GM10847 (cell line): ENCODE results near the gene QRFP.

Experiments
- POLR2A ChIP-seq: IDR thresholded peaks from 2 replicates; pipeline ENCODE4 v1.6.1; 2011; ENCODE audit not compliant: insufficient read length; ENCODE audit errors: extremely low read depth

Gene QRFP

GRCh38 chr9:130927338-130927737 is 30.7 kb upstream of the QRFP start:
- TF ChIP-seq POLR2A, result no peak

DNA sequence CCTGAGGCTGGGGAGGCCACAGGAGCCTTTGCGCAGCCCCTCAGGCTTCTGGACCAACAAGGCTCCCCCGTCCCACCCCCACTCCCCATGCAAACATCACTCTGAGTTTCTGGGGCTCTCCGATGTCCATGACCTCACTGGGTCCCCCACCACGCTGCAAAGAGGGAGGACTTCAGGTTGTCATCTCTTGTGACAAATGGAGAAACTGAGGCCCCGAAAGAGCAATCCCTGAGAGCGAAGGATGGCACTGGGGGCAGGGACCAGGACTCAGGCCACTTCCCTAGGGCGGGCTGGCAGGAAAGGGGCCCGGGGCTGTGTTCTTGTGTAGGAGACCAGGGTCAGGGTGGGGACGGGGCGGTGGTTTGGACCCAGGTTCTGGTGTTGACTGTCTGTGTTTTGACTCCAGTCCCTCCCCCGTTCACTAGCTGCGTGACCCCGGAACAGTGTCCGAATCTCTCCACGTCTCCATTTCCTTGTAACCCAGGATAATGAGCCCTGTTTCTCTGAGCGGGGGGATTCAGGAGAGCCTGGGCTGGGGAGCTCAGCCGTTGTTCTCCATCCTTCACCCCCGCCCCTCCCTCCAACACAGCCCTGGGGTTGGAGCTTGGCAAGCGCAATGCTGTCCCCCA is 28.6 kb upstream of the QRFP start:
- no peak for TF ChIP-seq POLR2A

- no peak for TF ChIP-seq POLR2A
Observed at GRCh38 chr9:130924448-130924788, 27.8 kb upstream of the QRFP start.

DNA sequence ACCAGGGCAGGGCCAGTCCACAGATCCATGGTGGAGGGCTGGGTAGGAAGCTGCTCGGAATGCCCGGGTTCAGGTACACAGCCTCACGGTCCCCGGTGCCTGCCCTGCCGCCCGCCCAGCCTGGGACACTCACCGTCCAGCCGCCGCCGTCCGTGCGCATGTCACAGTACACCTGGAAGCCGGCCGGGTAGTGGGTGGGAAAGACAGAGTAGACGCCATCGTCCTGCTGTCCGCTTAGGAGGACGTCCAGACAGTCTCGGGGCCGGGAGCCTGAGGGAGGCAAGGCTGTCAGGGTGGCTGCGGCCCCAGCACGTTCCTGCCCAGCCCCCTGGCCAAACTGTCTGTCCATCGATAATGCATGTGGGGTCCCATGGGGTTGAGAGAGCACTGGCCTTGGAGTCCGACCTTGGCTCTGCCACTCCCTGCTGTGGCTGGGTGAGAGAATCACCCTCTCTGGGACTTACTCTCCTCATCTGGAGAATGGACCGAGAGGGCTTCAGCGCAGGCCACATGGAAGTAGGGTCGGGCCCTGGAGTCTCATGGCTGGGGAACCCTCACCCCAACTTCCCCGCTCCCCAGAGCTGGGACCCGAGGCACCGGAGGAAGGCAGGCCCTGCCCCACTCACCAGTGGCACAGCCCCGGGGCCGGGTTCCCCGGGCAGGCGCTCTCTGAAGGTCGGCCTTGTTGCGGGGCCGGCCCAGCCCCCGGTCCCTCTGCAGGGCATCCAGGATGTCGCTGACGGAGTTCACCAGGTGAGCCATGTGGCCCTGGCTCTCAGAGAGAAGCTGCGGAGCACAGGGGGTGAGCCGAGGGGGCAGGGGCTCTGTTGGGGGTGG is 27.2 kb upstream of the QRFP start:
- TF ChIP-seq POLR2A, result no peak

DNA sequence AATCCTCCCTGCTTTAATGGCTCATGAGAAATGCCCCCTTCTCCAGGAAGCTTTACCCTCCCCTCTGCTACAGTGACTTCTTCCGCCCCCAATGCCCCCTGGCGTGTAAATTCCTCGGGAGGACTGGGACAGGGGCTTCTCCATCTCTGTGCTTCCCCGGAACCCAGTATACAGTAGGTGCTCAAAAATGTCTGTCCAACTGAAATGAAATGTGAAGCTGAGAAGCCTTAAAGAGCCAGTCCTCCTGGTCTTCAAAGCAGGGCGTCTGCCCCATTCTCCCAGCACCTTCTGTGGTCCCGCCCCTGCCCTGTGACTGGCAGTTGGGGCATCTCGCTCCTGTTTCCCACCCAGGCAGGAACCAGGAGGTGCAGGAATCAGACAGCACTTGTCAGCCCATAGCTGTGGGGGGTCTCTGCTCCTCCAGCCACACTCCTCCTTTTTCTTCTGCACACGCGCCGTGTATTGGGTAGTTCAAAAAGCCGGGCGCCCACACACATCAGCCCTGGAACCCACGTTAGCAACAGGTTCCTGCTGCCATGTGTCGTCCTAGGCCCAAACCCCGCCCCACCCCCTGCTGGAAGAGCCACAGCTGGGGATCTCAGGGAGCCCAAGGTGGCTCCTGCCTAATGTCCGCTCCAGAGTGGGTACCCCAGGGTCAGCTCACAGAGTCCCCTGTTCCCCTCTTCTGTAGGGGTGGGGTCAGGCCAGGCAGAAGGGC is 26.4 kb upstream of the QRFP start:
- TF ChIP-seq POLR2A, result no peak

- TF ChIP-seq POLR2A, result no peak
Observed at GRCh38 chr9:130921989-130922892, 25.6 kb upstream of the QRFP start.

GRCh38 chr9:130921300-130921988 is 24.8 kb upstream of the QRFP start:
- TF ChIP-seq POLR2A, result no peak

DNA sequence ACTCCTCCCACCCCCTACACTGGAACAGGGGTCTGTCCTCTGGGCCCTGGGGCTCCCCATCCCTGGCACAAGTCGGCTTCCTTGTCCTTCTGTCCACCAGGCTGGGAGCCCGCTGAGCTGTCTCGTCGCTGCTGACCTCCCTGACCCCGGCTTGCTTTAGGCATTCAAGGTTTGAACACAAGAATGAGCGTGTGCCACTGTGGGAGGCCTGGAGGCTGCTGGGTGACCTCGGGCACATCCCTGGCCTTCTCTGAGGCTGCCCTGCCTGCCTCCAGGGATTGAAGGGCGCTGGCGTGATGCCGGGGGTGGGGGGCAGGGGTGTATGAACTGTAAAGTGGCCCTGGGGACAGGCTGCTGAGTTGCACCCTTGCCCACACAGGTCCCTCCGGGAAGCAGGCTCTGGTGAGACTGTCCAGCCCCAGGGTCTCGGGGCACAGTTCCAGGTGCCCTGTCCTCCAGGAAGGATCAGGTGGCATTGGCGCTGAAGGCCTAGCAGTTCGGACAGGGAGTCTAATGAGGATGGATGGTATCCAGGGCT is 24.2 kb upstream of the QRFP start:
- TF ChIP-seq POLR2A, result no peak

- no peak for TF ChIP-seq POLR2A
Observed at GRCh38 chr9:130920233-130920632, 23.6 kb upstream of the QRFP start.

DNA sequence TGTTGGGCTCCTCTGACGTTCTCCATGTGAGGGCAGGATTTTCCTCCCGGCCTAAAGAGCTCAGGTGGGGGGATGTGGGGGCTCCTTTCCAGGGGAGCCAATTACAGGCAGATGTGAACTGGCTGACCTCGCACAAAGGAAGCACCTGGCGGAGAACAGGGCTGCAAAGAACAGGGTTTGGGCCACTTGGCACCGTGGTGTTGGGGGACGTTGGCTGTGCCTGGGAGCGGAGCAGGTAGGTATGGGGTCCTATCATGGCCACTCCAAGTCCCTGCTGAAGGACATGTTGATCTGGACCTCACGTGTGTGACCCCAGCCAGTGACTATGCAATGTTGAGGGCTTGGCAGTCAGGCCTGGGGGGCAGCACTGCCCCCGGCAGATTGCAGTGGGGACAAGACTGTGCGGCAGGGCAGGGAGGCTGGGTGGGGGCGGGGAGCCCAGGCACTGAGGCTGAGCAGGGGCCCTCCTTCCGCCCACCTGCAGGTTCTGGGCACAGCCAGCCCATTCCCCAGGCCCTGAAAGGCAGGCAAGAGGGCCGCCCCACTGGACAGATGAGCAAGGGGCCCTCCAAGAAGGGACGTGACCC is 23.0 kb upstream of the QRFP start:
- no peak for TF ChIP-seq POLR2A

DNA sequence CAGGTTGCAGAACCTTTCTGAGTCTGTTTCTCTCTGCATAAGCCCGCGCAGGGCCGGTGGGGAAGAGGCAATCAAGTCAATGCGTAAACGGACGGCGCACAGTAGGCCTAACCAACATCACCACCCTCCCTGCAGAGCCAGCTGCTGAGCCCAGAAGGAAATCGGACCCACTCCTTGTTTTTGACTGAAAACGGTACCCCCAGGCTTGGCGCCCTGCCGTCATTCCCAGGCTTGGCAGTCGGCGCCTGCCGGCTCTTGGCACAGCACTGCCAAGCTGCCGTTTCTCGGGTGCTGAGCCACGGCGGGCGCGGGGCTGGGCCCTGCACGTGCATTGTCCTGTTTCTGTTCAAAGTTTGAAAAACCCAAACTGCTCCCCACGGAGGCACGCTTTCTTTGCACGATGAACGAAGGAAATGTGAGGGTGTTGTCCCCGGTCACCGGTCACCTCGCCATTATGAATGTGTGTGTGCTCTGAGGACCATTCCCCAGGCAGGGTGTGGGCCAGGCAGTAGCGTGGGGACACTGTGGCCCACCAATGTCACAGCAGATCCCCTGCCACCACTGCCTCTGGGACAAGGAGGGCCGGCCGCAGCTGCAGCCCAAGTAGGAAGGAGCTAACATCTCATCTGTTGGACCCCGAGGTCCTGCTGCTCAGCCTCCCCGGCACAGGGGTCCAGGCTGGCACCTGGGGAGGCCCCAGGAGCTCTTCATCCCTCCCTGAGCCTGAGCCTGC is 22.4 kb upstream of the QRFP start:
- TF ChIP-seq POLR2A, result no peak

DNA sequence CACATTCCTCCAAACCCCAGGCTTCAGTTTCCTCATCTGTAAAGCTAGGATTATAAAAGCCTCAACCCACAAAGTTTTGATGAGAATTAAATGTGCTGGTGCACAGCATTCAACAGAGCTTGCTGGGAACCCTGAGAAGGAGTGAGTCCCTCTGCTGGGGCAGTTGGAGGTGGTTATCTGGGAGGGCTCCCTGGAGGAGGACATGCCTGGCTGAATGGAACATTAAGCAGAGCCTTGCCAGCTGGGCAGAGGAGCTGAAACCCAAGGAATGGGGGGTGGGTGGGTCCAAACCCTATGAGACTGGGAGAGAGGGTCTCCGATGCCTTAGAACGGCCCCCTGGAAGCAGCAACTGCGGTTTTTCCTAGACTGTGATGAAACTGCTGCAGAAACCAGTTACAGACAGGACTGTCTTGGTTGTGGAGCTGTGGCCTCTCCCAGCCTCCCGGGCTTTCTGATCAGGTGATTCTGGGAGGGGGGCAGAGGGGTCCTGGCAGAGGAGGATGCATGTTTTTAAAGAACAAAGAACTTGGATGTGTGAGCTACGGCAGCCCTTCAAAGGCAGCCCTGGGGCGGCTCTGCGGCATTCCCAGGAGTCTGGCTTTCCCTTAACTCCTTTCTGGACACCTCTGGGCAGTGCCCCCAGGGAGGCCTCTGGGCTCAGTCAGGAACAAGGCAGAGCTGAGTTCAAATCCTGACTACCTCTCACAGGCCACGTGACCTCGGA is 21.7 kb upstream of the QRFP start:
- TF ChIP-seq POLR2A, result no peak
